ENCODE data around the gene CDCA8. TPM values are rescaled to one million over a fixed set of nuclear protein-coding genes. Genes with fewer than 3 reads are reported as not detected.
A peak's percentile ranks its signal among the peaks of the same experiment; 100 is the strongest.
"Not testable (repeated sequence)": the region's sequence is repeated elsewhere in the genome, so short reads cannot be mapped to it uniquely, and the experiment has no call there.

CDCA8 gene
- total RNA-seq, 2 donors from 2014 or later, result 29.8 to 60.4 TPM

- Mint-ChIP-seq H3K27ac (no peak overlapping the region), H3K4me1 (ENCODE audit: low read depth in 2 of 2) (no peaks in the 10 kb centered on the region), H3K36me3 (no peaks in the 10 kb centered on the region), H3K4me3 (no peak overlapping the region), H3K9me3 (no peaks in the 10 kb centered on the region), H3K27me3 (peaks cover 29 to 34% of the 10 kb centered on the region in 2 donors)
- ATAC-seq (no peak), DNase-seq (ENCODE audit: low spot score) (no peak)
Observed at GRCh38 chr1:37723390-37724078, 31.2 kb downstream of the CDCA8 start.

- ATAC-seq (no peak), DNase-seq (ENCODE audit: low spot score) (no peak)
- Mint-ChIP-seq H3K27ac (no peak overlapping the region), H3K9me3 (no peaks in the 10 kb centered on the region), H3K4me1 (ENCODE audit: low read depth in 2 of 2) (no peaks in the 10 kb centered on the region), H3K4me3 (no peak overlapping the region), H3K36me3 (no peaks in the 10 kb centered on the region), H3K27me3 (peaks cover 29 to 37% of the 10 kb centered on the region in 2 donors)
Observed at GRCh38 chr1:37724575-37724974, 32.3 kb downstream of the CDCA8 start.

DNA sequence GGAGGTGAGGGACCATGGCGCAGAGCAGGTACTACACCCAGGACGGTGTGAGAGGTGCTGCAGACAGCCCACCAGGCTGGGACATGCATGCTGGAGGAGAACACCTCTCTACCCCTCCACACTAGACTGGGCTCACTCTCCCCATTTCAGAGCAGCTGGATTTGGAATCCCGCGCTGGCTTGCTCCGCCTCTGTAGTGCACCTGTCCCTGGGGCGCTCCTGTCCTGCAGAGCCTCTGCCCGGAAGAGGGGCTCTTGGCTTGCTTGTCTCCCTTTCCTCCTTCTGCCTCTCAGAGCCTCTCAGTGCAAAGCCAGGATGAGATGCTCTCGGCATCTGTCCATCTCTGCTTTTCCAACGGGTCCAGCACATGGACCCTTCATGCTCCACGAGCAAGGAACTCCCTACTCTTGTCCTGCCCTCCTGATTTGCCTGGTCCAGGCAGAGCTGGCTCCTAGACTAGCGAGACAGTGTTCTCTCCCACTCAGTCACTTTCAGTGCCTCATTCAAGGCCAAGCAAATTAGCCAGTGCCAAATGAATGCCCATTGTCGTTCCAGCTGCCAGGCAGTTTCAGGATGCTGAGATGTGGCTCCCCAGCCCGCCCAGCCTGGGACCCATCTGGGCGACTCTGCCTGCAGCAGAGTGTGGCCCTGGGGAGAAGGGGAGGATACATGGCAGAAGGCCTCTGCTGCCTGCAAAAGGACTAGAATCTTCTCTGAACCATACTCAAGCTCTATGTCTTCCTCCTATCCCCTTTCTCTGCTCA is 33.7 kb downstream of the CDCA8 start:
- peaks cover 34 to 45% of the 10 kb centered on the region in 2 donors for H3K27me3 Mint-ChIP-seq
- no peaks in the 10 kb centered on the region for H3K9me3 Mint-ChIP-seq
- no peak overlapping the region for H3K4me3 Mint-ChIP-seq
- no peak for DNase-seq (ENCODE audit: low spot score)
- H3K27ac Mint-ChIP-seq, result no peak overlapping the region
- no peaks in the 10 kb centered on the region for H3K36me3 Mint-ChIP-seq
- ATAC-seq, result no peak
- H3K4me1 Mint-ChIP-seq (ENCODE audit: low read depth in 2 of 2), result no peaks in the 10 kb centered on the region

DNA sequence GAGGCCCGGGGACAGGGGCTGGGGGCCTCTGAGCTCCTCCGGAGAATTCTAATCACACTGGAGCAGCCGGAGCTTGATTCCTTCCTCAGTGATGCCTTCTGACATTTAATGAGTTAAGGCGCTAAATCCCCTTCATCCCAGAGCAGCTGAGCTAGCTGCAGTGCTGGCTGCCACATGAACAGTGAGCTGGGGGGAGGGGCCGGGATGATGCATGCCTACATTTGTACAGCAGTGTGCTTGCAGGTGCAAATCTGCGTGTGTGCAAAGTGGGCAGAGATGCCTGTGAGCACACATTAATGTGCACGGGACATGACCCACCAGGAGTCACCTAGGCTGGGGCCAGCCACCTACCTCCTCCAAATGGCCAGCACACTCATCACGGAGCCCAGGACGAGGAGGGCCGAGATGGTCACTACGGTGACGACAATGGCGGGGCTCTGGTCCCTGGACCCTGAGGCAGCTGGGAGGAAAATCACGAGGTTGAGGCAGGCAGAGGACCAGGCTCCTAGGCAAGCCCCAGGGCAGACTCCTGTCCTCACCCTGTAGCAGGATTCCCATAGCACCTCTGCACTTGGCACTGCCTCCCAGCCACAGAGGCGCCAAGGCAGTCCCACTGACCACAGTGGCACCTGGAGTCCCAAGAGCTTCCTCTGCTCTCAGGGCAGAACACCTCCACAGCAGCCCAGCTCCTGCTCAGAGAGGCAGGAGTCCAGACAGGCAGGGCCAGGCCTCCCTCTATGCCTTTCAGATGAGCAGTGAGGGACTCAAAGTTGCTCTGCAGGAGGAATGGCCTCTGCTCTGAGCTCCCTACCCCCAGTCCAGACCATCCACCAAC is 34.7 kb downstream of the CDCA8 start:
- H3K36me3 Mint-ChIP-seq, result no peaks in the 10 kb centered on the region
- H3K4me1 Mint-ChIP-seq (ENCODE audit: low read depth in 2 of 2), result no peaks in the 10 kb centered on the region
- DNase-seq (ENCODE audit: low spot score) (no peak), ATAC-seq (peak; percentile 2 to 11)
- no peak overlapping the region for H3K4me3 Mint-ChIP-seq
- H3K27me3 Mint-ChIP-seq, result peaks cover 34 to 45% of the 10 kb centered on the region in 2 donors
- H3K27ac Mint-ChIP-seq, result no peak overlapping the region
- H3K9me3 Mint-ChIP-seq, result no peaks in the 10 kb centered on the region

GRCh38 chr1:37728416-37728815 is 36.1 kb downstream of the CDCA8 start:
- ATAC-seq (no peak), DNase-seq (ENCODE audit: low spot score) (no peak)
- H3K4me3 Mint-ChIP-seq, result no peak overlapping the region
- H3K9me3 Mint-ChIP-seq, result no peaks in the 10 kb centered on the region
- H3K27ac Mint-ChIP-seq, result no peak overlapping the region
- no peaks in the 10 kb centered on the region for H3K36me3 Mint-ChIP-seq
- H3K4me1 Mint-ChIP-seq (ENCODE audit: low read depth in 2 of 2), result no peaks in the 10 kb centered on the region
- H3K27me3 Mint-ChIP-seq, result peaks cover 38 to 49% of the 10 kb centered on the region in 2 donors

GRCh38 chr1:37730376-37730775 is 38.1 kb downstream of the CDCA8 start:
- no peak overlapping the region for H3K27ac Mint-ChIP-seq
- H3K27me3 Mint-ChIP-seq, result peaks cover 36 to 46% of the 10 kb centered on the region in 2 donors
- no peaks in the 10 kb centered on the region for H3K4me1 Mint-ChIP-seq (ENCODE audit: low read depth in 2 of 2)
- H3K4me3 Mint-ChIP-seq, result no peak overlapping the region
- no peak for DNase-seq (ENCODE audit: low spot score)
- H3K36me3 Mint-ChIP-seq, result no peaks in the 10 kb centered on the region
- H3K9me3 Mint-ChIP-seq, result no peaks in the 10 kb centered on the region
- ATAC-seq, result no peak

DNA sequence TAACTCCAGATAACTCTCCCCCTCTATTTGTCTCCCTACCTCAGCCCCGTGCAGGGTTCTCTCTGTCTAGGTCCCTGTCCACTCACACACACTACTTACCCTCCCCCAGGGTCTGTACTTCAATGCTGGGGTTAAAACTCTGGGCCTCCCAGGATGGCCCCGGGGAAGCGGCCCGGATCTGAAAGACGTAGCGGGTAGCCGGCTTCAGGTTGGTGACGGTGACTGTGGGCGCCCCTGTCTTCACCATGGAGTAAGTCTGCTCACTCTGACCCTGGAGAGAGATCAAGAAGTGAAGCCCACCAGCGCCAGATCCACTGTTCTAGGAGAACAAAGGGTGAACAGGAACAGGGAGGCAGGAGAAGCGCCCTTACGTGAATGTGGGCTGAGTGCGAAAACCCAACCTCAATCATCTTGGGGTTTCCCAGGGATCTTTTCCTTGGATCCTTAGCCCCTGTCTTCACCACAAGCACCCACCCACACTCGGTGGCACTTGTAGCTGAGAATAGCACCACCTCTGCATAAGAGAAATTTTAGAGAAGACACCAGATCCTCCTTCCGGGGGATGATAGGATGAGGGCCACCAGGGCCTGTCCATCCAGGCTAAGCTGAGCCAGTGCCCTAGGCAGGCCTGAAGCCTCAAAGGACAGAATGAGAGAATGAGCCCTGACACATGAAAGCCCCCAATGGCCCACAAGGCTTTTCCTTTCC is 39.1 kb downstream of the CDCA8 start:
- H3K9me3 Mint-ChIP-seq, result no peaks in the 10 kb centered on the region
- no peak for ATAC-seq
- H3K27me3 Mint-ChIP-seq, result peaks cover 36 to 49% of the 10 kb centered on the region in 2 donors
- DNase-seq (ENCODE audit: low spot score), result no peak
- no peak overlapping the region for H3K27ac Mint-ChIP-seq
- H3K36me3 Mint-ChIP-seq, result no peaks in the 10 kb centered on the region
- no peaks in the 10 kb centered on the region for H3K4me1 Mint-ChIP-seq (ENCODE audit: low read depth in 2 of 2)
- no peak overlapping the region for H3K4me3 Mint-ChIP-seq

GRCh38 chr1:37732111-37732780 is 39.9 kb downstream of the CDCA8 start:
- Mint-ChIP-seq H3K27me3 (peaks cover 39 to 53% of the 10 kb centered on the region in 2 donors), H3K4me1 (ENCODE audit: low read depth in 2 of 2) (no peaks in the 10 kb centered on the region), H3K9me3 (no peaks in the 10 kb centered on the region), H3K27ac (no peak overlapping the region), H3K36me3 (no peaks in the 10 kb centered on the region), H3K4me3 (no peak overlapping the region)
- no peak for ATAC-seq
- no peak for DNase-seq (ENCODE audit: low spot score)

DNA sequence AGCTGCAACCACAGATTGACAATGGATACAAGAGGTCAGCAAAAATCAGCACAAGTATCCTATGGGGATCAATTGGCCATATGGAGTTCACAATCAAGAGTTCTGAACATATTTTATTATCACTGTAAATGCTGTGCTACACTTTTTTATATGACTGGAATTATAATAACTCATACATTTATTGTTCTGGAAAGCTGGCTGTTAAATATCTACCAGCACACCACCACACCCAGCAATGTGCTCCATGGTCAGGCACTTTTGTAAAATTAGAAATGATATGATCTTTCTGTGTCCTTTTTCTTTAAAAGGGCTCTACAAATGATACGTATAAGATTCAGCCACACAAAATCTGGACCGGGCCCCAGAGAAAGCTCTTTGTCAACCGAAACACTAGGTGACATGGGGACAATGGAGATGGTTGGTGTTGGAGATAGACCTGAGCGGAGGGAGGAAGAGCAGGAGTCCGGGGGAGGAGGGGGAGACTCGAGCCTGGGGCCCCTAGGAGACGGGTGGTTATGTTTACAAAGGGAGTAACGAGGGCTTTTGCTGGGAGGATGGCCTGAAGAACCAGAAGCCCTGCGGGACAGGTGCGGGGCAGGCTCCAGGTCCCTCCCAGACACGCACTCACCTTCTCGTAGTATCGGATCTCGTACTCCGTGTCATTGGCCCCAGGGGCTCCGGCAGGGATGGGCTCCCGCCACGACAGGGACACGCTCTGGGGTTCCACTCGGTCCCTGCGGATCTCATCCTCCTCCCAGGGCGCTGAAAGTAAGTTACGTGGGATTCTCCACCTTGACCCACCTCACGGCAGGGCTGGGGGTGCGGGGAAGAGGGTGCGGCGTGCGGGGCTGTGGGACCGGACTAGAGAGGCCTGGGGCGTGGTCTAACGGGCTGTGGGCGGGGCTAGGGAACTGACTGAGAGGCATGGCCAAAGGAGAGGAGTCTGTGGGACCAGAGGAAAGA is 42.6 kb downstream of the CDCA8 start:
- no peaks in the 10 kb centered on the region for H3K36me3 Mint-ChIP-seq
- peaks cover 31 to 41% of the 10 kb centered on the region in 2 donors for H3K27me3 Mint-ChIP-seq
- DNase-seq (ENCODE audit: low spot score) (no peak), ATAC-seq (no peak)
- no peaks in the 10 kb centered on the region for H3K4me1 Mint-ChIP-seq (ENCODE audit: low read depth in 2 of 2)
- H3K4me3 Mint-ChIP-seq, result no peak overlapping the region
- no peak overlapping the region for H3K27ac Mint-ChIP-seq
- no peaks in the 10 kb centered on the region for H3K9me3 Mint-ChIP-seq

DNA sequence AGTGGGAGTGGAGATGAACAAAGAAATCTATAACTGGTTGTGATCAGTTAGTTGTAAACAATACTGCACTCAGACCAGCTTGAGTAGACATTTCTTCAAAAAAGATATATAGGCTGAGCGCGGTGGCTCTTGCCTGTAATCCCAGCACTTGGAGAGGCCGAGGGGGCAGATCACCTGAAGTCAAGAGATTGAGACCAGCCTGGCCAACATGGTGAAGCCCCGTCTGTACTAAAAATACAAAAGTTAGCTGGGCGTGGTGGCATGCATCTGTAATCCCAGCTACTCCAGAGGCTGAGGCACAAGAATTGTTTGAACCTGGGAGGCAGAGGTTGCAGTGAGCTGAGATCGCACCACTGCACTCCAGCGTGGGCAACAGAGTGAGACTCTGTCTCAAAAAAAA is 45.7 kb downstream of the CDCA8 start:
- H3K9me3 Mint-ChIP-seq; H3K4me1 Mint-ChIP-seq (ENCODE audit: low read depth in 2 of 2); H3K27ac Mint-ChIP-seq; ATAC-seq; H3K36me3 Mint-ChIP-seq; H3K4me3 Mint-ChIP-seq; DNase-seq (ENCODE audit: low spot score): not testable (repeated sequence)
- peaks cover 37 to 56% of the 10 kb centered on the region in 2 donors for H3K27me3 Mint-ChIP-seq

DNA sequence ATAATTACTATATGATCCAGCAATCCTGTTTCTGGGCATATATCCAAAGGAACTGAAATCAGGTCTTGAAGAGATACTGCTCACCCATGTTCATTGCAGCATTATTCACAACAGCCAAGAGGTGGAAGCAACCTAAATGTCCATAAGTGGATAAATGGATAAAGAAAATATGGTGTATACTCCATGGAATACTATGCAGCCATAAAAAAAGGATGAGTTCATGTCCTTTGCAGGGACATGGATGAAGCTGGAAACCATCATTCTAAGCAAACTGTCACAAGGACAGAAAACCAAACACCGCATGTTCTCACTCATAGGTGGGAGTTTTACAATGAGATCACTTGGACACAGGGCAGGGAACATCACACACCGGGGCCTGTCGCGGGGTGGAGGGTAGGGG is 46.3 kb downstream of the CDCA8 start:
- peaks cover 36 to 55% of the 10 kb centered on the region in 2 donors for H3K27me3 Mint-ChIP-seq
- not testable (repeated sequence) for H3K4me1 Mint-ChIP-seq (ENCODE audit: low read depth in 2 of 2); DNase-seq (ENCODE audit: low spot score); H3K36me3 Mint-ChIP-seq; H3K4me3 Mint-ChIP-seq; ATAC-seq; H3K27ac Mint-ChIP-seq; H3K9me3 Mint-ChIP-seq

- no peaks in the 10 kb centered on the region for H3K9me3 Mint-ChIP-seq
- DNase-seq (ENCODE audit: low spot score), result no peak
- H3K4me1 Mint-ChIP-seq (ENCODE audit: low read depth in 2 of 2), result no peaks in the 10 kb centered on the region
- ATAC-seq, result no peak
- no peaks in the 10 kb centered on the region for H3K36me3 Mint-ChIP-seq
- no peak overlapping the region for H3K4me3 Mint-ChIP-seq
- no peak overlapping the region for H3K27ac Mint-ChIP-seq
- peaks cover 32 to 49% of the 10 kb centered on the region in 2 donors for H3K27me3 Mint-ChIP-seq
Observed at GRCh38 chr1:37739222-37739621, 46.9 kb downstream of the CDCA8 start.
